GM19351 (cell line): Measurements from ENCODE around the gene SLC37A1.

Experiments used
- ATAC-seq: cut with Tn5 transposase; IDR thresholded peaks from one replicate; pipeline ENCODE4 v1.9.1; 2021; ENCODE audit warnings: mild to moderate bottlenecking, moderate library complexity; ENCODE audit not compliant: unreplicated experiment

The SLC37A1 gene

GRCh38 chr21:42542196-42542595, 28.5 kb downstream of the SLC37A1 start:
- no peak for ATAC-seq

- no peak for ATAC-seq
Measured at GRCh38 chr21:42542596-42542995, 28.9 kb downstream of the SLC37A1 start.

- ATAC-seq = no peak
Measured at GRCh38 chr21:42543106-42543847, 29.6 kb downstream of the SLC37A1 start.

GRCh38 chr21:42544544-42544943, 30.9 kb downstream of the SLC37A1 start:
- no peak for ATAC-seq

- no peak for ATAC-seq
Measured at GRCh38 chr21:42545317-42545716, 31.7 kb downstream of the SLC37A1 start.

GRCh38 chr21:42545745-42546144, 32.1 kb downstream of the SLC37A1 start:
- no peak for ATAC-seq

- no peak for ATAC-seq
Measured at GRCh38 chr21:42546433-42546832, 32.8 kb downstream of the SLC37A1 start.

GRCh38 chr21:42547001-42547905, 33.6 kb downstream of the SLC37A1 start:
- ATAC-seq = no peak

- no peak for ATAC-seq
Measured at GRCh38 chr21:42547906-42548365, 34.3 kb downstream of the SLC37A1 start.

- ATAC-seq = no peak
Measured at GRCh38 chr21:42548687-42549406, 35.2 kb downstream of the SLC37A1 start.

- no peak for ATAC-seq
Measured at GRCh38 chr21:42550817-42551216, 37.2 kb downstream of the SLC37A1 start.

- ATAC-seq = no peak
Measured at GRCh38 chr21:42552407-42553336, 39.0 kb downstream of the SLC37A1 start.

GRCh38 chr21:42553435-42553834, 39.8 kb downstream of the SLC37A1 start:
- ATAC-seq = no peak

- no peak for ATAC-seq
Measured at GRCh38 chr21:42554251-42554961, 40.8 kb downstream of the SLC37A1 start.

- no peak for ATAC-seq
Measured at GRCh38 chr21:42555756-42556438, 42.2 kb downstream of the SLC37A1 start.

GRCh38 chr21:42556476-42556875, 42.8 kb downstream of the SLC37A1 start:
- no peak for ATAC-seq

- no peak for ATAC-seq
Measured at GRCh38 chr21:42556960-42557359, 43.3 kb downstream of the SLC37A1 start.

GRCh38 chr21:42557420-42557819, 43.8 kb downstream of the SLC37A1 start:
- ATAC-seq = no peak

GRCh38 chr21:42558368-42558767, 44.7 kb downstream of the SLC37A1 start:
- ATAC-seq = no peak
